ENCODE results near the gene LAMB3. TPM values are rescaled to one million over a fixed set of nuclear protein-coding genes. Genes with fewer than 3 reads are reported as not detected.

Gene LAMB3
- polyA plus RNA-seq, 1 donor from 2014 or later = 5.8 TPM

DNA sequence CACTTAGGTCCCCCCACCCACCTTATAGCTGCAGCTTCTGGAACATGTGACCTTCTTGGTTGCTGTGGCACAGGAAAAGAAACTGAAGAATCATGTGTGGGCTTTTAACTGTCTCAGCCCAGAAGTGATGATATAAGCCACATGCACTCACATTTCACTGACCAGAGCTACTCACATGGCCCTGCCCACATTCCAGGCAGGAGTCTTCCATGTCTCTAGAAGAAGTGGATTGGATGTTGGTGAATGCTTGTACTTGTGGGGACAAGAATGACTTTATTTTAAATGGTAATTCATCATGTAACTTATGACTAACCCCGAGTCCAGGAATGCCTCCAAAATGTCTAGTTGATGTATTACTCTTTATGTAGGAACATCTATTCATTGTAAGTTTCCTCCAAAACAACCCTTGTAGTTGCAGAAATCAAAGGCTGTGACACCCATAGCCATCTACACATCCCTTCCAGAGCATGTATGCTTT is 84.5 kb downstream of the LAMB3 start:
- TF ChIP-seq SMC3 (conservative IDR thresholded peaks at IDR 0.05; ENCODE audit: poor library complexity) (no peak), REST (IDR thresholded peaks at IDR 0.05; ENCODE audit: borderline replicate concordance) (no peak), MXI1 (conservative IDR thresholded peaks at IDR 0.05; ENCODE audit: poor library complexity, severe bottlenecking) (no peak), EP300 (conservative IDR thresholded peaks at IDR 0.05; ENCODE audit: poor library complexity, severe bottlenecking) (no peak)
- no peaks in the 10 kb centered on the region for H3K36me3 ChIP-seq (ENCODE audit: insufficient read depth, low read length)
- no peak overlapping the region for H3K4me2 ChIP-seq (ENCODE audit: low read length)
- no peaks in the 10 kb centered on the region for H3K79me2 ChIP-seq (replicated peaks; ENCODE audit: insufficient read depth, low read length)
- no peaks in the 10 kb centered on the region for H3K9me2 ChIP-seq (ENCODE audit: insufficient read depth, low read length)
- H2AFZ ChIP-seq (ENCODE audit: low read depth, low read length) = no peak overlapping the region
- H3K27me3 ChIP-seq (ENCODE audit: insufficient read depth, low read depth, low read length) = no peaks in the 10 kb centered on the region
- H3K27ac ChIP-seq (ENCODE audit: low read length) = no peak overlapping the region
- H3F3A ChIP-seq (ENCODE audit: insufficient read depth, low read length, poor library complexity, severe bottlenecking) = no peaks in the 10 kb centered on the region
- H3K9ac ChIP-seq (ENCODE audit: low read length) = no peak overlapping the region
- no peak overlapping the region for H3K4me3 ChIP-seq (ENCODE audit: low read length)
- H3K9me3 ChIP-seq (ENCODE audit: low read length) = no peaks in the 10 kb centered on the region
- H4K20me1 ChIP-seq (ENCODE audit: insufficient read depth) = no peaks in the 10 kb centered on the region

GRCh38 chr1:209565759-209566678 is 86.2 kb downstream of the LAMB3 start:
- H3K36me3 ChIP-seq (ENCODE audit: insufficient read depth, low read length) = no peaks in the 10 kb centered on the region
- H4K20me1 ChIP-seq (ENCODE audit: insufficient read depth) = no peaks in the 10 kb centered on the region
- H3K9me2 ChIP-seq (ENCODE audit: insufficient read depth, low read length) = no peaks in the 10 kb centered on the region
- TF ChIP-seq REST (IDR thresholded peaks at IDR 0.05; ENCODE audit: borderline replicate concordance) = no peak
- TF ChIP-seq MXI1 (conservative IDR thresholded peaks at IDR 0.05; ENCODE audit: poor library complexity, severe bottlenecking) = no peak
- TF ChIP-seq, protein P1, sequence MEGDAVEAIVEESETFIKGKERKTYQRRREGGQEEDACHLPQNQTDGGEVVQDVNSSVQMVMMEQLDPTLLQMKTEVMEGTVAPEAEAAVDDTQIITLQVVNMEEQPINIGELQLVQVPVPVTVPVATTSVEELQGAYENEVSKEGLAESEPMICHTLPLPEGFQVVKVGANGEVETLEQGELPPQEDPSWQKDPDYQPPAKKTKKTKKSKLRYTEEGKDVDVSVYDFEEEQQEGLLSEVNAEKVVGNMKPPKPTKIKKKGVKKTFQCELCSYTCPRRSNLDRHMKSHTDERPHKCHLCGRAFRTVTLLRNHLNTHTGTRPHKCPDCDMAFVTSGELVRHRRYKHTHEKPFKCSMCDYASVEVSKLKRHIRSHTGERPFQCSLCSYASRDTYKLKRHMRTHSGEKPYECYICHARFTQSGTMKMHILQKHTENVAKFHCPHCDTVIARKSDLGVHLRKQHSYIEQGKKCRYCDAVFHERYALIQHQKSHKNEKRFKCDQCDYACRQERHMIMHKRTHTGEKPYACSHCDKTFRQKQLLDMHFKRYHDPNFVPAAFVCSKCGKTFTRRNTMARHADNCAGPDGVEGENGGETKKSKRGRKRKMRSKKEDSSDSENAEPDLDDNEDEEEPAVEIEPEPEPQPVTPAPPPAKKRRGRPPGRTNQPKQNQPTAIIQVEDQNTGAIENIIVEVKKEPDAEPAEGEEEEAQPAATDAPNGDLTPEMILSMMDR (IDR thresholded peaks at IDR 0.05; ENCODE audit: poor library complexity, severe bottlenecking) = peak; percentile 89
- TF ChIP-seq SMC3 (conservative IDR thresholded peaks at IDR 0.05; ENCODE audit: poor library complexity) = peak; percentile 84
- TF ChIP-seq RAD21 (conservative IDR thresholded peaks at IDR 0.05) = peak; percentile 91
- H3K27ac ChIP-seq (ENCODE audit: low read length) = no peak overlapping the region
- no peaks in the 10 kb centered on the region for H3K27me3 ChIP-seq (ENCODE audit: insufficient read depth, low read depth, low read length)
- H3K4me3 ChIP-seq (ENCODE audit: low read length) = no peak overlapping the region
- H3K4me2 ChIP-seq (ENCODE audit: low read length) = no peak overlapping the region
- H3K9ac ChIP-seq (ENCODE audit: low read length) = no peak overlapping the region
- H3K9me3 ChIP-seq (ENCODE audit: low read length) = no peaks in the 10 kb centered on the region
- no peaks in the 10 kb centered on the region for H3K79me2 ChIP-seq (replicated peaks; ENCODE audit: insufficient read depth, low read length)
- H3F3A ChIP-seq (ENCODE audit: insufficient read depth, low read length, poor library complexity, severe bottlenecking) = no peaks in the 10 kb centered on the region
- H2AFZ ChIP-seq (ENCODE audit: low read depth, low read length) = no peak overlapping the region

Other genes starting within 250 kb of the LAMB3 start
- 3.0 and 6.1 TPM in 2 replicates for gene CAMK1G, start 68.7 kb downstream of the LAMB3 start, polyA plus RNA-seq
- gene G0S2, start 23.0 kb upstream of the LAMB3 start, polyA plus RNA-seq = 0.33 TPM in 1 of 2 replicates, not detected in the other
- not detected in 2 replicates for gene HSD11B1, start 52.4 kb upstream of the LAMB3 start, polyA plus RNA-seq
- gene TRAF3IP3, start 103.6 kb upstream of the LAMB3 start, polyA plus RNA-seq = not detected in 2 replicates
- gene C1orf74, start 132.1 kb upstream of the LAMB3 start, polyA plus RNA-seq = 1.4 and 2.8 TPM in 2 replicates
- not detected in 2 replicates for gene IRF6, start 153.7 kb upstream of the LAMB3 start, polyA plus RNA-seq
- gene UTP25, start 175.5 kb upstream of the LAMB3 start, polyA plus RNA-seq = 6.1 and 6.2 TPM in 2 replicates